Colonic mucosa (tissue), 4 donors: Measurements from ENCODE around the gene ADAMTS16. TPM values are rescaled to one million over a fixed set of nuclear protein-coding genes. Genes with fewer than 3 reads are reported as not detected.

Experiments used
- DNase-seq: peaks from one replicate; pipeline ENCODE4 v3.0.0-alpha.2; 2020
- H3K27ac ChIP-seq: fragments of 200-600 bp; one replicate; pipeline ENCODE4 v1.8.0; 2021
- H3K27me3 ChIP-seq: fragments of 200-600 bp; one replicate; pipeline ENCODE4 v1.8.0; 2021
- H3K36me3 ChIP-seq: fragments of 200-600 bp; one replicate; pipeline ENCODE4 v1.8.0; 2021
- H3K4me1 ChIP-seq: fragments of 200-600 bp; one replicate; pipeline ENCODE4 v1.8.0; 2021; ENCODE audit warnings: mild to moderate bottlenecking
- H3K4me3 ChIP-seq: fragments of 200-600 bp; one replicate; pipeline ENCODE4 v1.8.0; 2021
- H3K9ac ChIP-seq, 2 donors: one replicate each; pipeline ENCODE4 v1.7.0; 2013; ENCODE audit warnings: control low read depth in 2 of 2, low read depth in 2 of 2, low read length in 2 of 2
- H3K9me3 ChIP-seq: fragments of 200-600 bp; one replicate; pipeline ENCODE4 v1.8.0; 2021
- intact Hi-C: fragments of 100-400 bp; cut with DNase I; formaldehyde crosslinking; loops from one replicate; pipeline ENCODE4 v1.14.1; 2022
- total RNA-seq, 2 donors: library from RNA; stranded (reverse); fragmentation: NEBNext Ultra II Directional in 1 of 2; extraction: Animal tissue kit (Norgen Biotek cat#: 25700) in 1 of 2; gene quantifications; one replicate each; pipeline ENCODE4 v1.2.1, GENCODE V29; 2021
- TF ChIP-seq, protein P1 (sequence below): fragments of 200-600 bp; IDR thresholded peaks from one replicate; pipeline ENCODE4 v1.8.0; 2022; ENCODE audit warnings: antibody characterized with exemption, mild to moderate bottlenecking
- donor health status: healthy.
- donor health status: DM: no; HTN: no; CAD: no.
- donor health status: DM: no; HTN: no; CAD: no.

ADAMTS16 gene
- total RNA-seq, 2 donors from 2014 or later, result 0.16 TPM; not detected in 1

DNA sequence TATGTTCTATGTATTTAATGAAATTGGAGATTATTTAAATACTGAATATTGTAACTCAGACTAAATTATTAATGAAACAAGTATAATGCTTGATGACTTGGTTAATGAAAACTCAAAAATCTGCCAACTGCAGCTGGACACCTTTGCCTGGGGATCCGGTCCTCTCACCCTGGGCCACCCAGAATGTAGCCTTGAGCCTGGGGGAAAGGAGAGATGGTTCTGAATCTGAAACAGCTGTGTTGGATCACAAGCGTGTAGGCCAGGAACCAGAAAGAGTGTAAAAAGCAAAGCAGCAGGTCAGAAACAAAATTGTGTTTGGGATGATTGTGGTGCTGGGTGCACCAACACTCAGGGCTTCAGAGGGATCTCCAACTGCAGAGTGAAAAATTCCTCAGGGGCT is 38.5 kb downstream of the ADAMTS16 start:
- Histone ChIP-seq H3K9ac (no peak overlapping the region), H3K27ac (no peak overlapping the region)

DNA sequence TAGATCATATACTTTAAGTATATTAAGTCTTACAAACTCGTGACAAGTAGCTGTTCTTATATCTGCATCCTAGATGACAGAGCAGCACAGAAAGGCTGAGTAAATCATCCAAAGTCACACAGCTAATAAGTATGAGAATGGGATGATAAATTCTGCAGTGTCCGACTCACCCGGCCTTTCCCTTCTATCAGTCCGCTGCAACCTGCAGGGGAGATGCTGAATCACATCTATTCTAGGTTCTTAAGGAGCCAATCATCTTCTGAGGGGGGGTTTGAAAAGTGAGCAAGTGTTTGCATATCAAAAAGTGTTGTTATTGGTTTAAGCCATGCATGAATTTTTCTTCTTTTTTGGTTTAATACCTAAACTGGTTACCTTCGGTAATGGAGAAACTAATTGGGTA is 38.9 kb downstream of the ADAMTS16 start:
- no peaks in the 10 kb centered on the region for H3K9me3 ChIP-seq
- H3K36me3 ChIP-seq, result no peaks in the 10 kb centered on the region
- TF ChIP-seq, protein P1, sequence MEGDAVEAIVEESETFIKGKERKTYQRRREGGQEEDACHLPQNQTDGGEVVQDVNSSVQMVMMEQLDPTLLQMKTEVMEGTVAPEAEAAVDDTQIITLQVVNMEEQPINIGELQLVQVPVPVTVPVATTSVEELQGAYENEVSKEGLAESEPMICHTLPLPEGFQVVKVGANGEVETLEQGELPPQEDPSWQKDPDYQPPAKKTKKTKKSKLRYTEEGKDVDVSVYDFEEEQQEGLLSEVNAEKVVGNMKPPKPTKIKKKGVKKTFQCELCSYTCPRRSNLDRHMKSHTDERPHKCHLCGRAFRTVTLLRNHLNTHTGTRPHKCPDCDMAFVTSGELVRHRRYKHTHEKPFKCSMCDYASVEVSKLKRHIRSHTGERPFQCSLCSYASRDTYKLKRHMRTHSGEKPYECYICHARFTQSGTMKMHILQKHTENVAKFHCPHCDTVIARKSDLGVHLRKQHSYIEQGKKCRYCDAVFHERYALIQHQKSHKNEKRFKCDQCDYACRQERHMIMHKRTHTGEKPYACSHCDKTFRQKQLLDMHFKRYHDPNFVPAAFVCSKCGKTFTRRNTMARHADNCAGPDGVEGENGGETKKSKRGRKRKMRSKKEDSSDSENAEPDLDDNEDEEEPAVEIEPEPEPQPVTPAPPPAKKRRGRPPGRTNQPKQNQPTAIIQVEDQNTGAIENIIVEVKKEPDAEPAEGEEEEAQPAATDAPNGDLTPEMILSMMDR, result no peak

More for the DNA sequence above, 38.5 kb downstream of the ADAMTS16 start:
- TF ChIP-seq, protein P1, result no peak
- H3K4me3 ChIP-seq, result no peak overlapping the region
- H3K9me3 ChIP-seq, result no peaks in the 10 kb centered on the region
- H3K27me3 ChIP-seq, result no peaks in the 10 kb centered on the region
- intact Hi-C loops, result no loop called here
- DNase-seq, result no peak
- H3K4me1 ChIP-seq, result no peaks in the 10 kb centered on the region
- no peaks in the 10 kb centered on the region for H3K36me3 ChIP-seq

DNA sequence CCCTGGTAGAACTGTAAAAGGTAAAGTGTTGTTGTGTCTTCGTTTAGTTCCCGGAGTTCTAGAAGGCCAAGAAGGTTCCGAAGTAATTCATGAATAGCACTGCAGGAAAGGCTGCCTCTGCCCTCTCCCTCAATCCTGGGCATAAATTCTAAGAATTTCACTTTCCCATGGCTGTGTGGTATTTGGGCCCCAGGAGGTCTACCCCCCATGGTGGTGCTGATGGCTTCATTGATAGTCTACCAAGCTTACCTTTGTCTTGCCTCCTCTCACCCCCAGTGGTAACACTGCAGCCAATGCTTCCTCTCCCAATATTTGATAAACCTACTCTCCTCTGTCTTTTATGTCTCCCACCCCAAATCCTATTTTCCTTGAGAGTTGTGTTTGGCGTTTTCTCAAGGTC is 39.5 kb downstream of the ADAMTS16 start:
- intact Hi-C loops, result no loop called here
- no peaks in the 10 kb centered on the region for H3K4me1 ChIP-seq
- TF ChIP-seq, protein P1, result no peak
- no peak overlapping the region for H3K9ac ChIP-seq
- H3K27ac ChIP-seq, result no peak overlapping the region
- DNase-seq, result no peak
- H3K36me3 ChIP-seq, result no peaks in the 10 kb centered on the region
- H3K4me3 ChIP-seq, result no peak overlapping the region
- H3K27me3 ChIP-seq, result no peaks in the 10 kb centered on the region
- H3K9me3 ChIP-seq, result no peaks in the 10 kb centered on the region

More for the DNA sequence above, 38.9 kb downstream of the ADAMTS16 start:
- DNase-seq, result no peak
- no peak overlapping the region for H3K27ac ChIP-seq
- H3K27me3 ChIP-seq, result no peaks in the 10 kb centered on the region
- intact Hi-C loops, result no loop called here
- no peak overlapping the region for H3K9ac ChIP-seq
- no peaks in the 10 kb centered on the region for H3K4me1 ChIP-seq
- H3K4me3 ChIP-seq, result no peak overlapping the region

DNA sequence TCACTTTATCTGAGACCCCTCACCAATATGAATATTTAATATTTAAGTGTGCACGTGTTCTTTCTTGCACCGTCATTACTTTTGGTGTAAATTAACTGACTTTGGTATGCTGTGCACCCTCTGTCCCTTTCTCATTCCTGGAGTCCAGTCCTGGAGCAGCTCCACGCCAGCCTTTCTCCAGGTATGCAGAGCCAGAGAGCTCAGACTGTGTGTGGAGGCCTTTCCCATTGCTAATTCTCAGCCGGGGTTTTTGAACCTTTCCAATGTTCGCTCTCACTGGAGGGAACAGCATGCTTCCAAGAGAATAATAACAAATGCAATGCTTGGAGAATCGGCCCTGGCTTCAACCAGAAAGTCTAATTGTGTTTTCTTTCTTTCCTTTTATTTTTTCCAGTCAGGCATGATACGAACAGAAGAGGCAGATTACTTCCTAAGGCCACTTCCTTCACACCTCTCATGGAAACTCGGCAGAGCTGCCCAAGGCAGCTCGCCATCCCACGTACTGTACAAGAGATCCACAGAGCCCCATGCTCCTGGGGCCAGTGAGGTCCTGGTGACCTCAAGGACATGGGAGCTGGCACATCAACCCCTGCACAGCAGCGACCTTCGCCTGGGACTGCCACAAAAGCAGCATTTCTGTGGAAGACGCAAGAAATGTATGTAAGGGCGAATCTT is 41.7 kb downstream of the ADAMTS16 start:
- intact Hi-C loops, result no loop called here
- Histone ChIP-seq H3K4me1 (no peaks in the 10 kb centered on the region), H3K9ac (no peak overlapping the region), H3K27me3 (no peaks in the 10 kb centered on the region), H3K27ac (no peak overlapping the region), H3K4me3 (no peak overlapping the region), H3K9me3 (no peaks in the 10 kb centered on the region), H3K36me3 (no peaks in the 10 kb centered on the region)
- TF ChIP-seq, protein P1, result no peak
- DNase-seq, result no peak

DNA sequence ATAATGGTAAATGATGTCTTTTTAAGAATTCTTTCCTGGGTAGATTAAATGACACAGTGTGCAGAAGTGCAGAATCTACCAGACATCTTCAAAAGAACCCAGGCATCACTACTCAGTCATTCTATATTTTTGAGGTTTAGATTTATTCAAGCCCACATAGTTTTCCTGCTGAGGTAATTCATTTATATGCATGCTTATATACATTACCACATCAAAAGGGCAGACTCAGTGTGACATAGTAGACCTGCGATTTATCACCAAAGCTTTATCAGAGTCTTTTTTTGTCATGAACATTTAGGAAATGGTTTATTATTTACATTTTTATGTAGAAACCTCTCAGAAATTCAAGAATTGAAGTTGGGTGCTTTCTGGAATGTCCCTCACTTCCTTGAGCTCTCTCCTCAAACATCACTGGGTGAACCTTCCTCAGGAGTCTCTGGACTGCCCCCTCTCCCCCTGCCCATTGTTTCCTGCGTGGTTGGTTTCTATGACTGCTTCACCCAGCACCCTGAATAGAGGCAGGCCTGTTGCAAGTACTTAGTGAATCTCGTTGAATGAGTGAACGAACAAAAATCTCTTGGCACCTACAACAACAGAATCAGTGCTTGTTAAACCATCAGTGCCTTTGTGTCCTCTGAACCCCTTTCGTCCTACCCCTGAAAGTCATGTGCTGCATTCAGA is 42.5 kb downstream of the ADAMTS16 start:
- H3K9ac ChIP-seq, result no peak overlapping the region
- no peaks in the 10 kb centered on the region for H3K36me3 ChIP-seq
- DNase-seq, result no peak
- H3K9me3 ChIP-seq, result no peaks in the 10 kb centered on the region
- no peaks in the 10 kb centered on the region for H3K4me1 ChIP-seq
- no peaks in the 10 kb centered on the region for H3K27me3 ChIP-seq
- intact Hi-C loops, result no loop called here
- H3K27ac ChIP-seq, result no peak overlapping the region
- TF ChIP-seq, protein P1, result no peak
- no peak overlapping the region for H3K4me3 ChIP-seq
